Right lobe of liver (tissue), 6 donors: ENCODE data around the gene BCOR. TPM values are rescaled to one million over a fixed set of nuclear protein-coding genes. Genes with fewer than 3 reads are reported as not detected.

Experiments
- ATAC-seq, 4 donors: fragments of 200-7000 bp; cut with Tn5 transposase; one replicate each; pipeline ENCODE4 v1.9.1; 2020; ENCODE audit warnings: mild to moderate bottlenecking in 4 of 4, moderate library complexity in 4 of 4
- DNase-seq, 3 donors: peaks; one replicate each; pipeline ENCODE4 v3.0.0-alpha.2; 2020
- H3K27ac ChIP-seq, 3 donors: fragments of 200-600 bp; one replicate each; pipeline ENCODE4 v1.8.0; 2022
- H3K27me3 ChIP-seq, 2 donors: fragments of 200-600 bp; one replicate each; pipeline ENCODE4 v1.8.0; 2022
- H3K36me3 ChIP-seq, 4 donors: fragments of 200-600 bp; sonication (generic) in 1 of 4; one replicate each; pipeline versions ENCODE4 v1.5.1 to v1.8.0; 2017 to 2022; ENCODE audit warnings: control low read depth in 1 of 4
- H3K4me1 ChIP-seq, 4 donors: fragments of 200-600 bp; sonication (generic) in 1 of 4; one replicate each; pipeline versions ENCODE4 v1.5.1 to v1.8.0; 2017 to 2022; ENCODE audit warnings: control low read depth in 1 of 4
- H3K4me3 ChIP-seq, 3 donors: fragments of 200-600 bp; one replicate each; pipeline ENCODE4 v1.8.0; 2022
- H3K9me3 ChIP-seq, 4 donors: fragments of 200-600 bp; sonication (generic) in 1 of 4; one replicate each; pipeline versions ENCODE4 v1.5.1 to v1.8.0; 2017 to 2022; ENCODE audit warnings: control low read depth in 1 of 4
- POLR2A ChIP-seq: fragments of 450-650 bp; IDR thresholded peaks from one replicate; pipeline ENCODE4 v1.6.1; 2017; ENCODE audit warnings: antibody characterized with exemption, mild to moderate bottlenecking
- WGBS: methylation state at CpG from one replicate; pipeline ENCODE4 v1.1.6; 2018; ENCODE audit warnings: low coverage, low lambda C conversion rate; ENCODE audit not compliant: insufficient coverage; ENCODE audit errors: missing lambda C conversion rate; 5-methylcytosine and 5-hydroxymethylcytosine counted together
- intact Hi-C, 2 donors: fragments of 100-400 bp; cut with DNase I; formaldehyde crosslinking; loops; one replicate each; pipeline versions ENCODE4 v1.11.2 to v1.14.1; 2022
- total RNA-seq, 6 experiments: library from RNA; depleted of rRNA in 2 of 6; stranded (reverse); fragments of >200 nt in 2 of 6; fragmentation: NEBNext Ultra II Directional in 3 of 6; extraction: Animal tissue kit (Norgen Biotek cat#: 25700) in 3 of 6; gene quantifications; one replicate each; pipeline versions ENCODE4 v1.1.0 to v1.2.4, GENCODE V29; 2016 to 2023
- TF ChIP-seq, protein P1 (sequence below), 4 donors: fragments of 200-600 bp in 3 of 4; fragments of 450-650 bp in 1 of 4; IDR thresholded peaks; one replicate each; pipeline versions ENCODE4 v1.5.1 to v1.8.0; 2016 to 2022; ENCODE audit warnings: antibody characterized with exemption in 4 of 4, mild to moderate bottlenecking in 2 of 4
- donor health status: DM: no; HTN: yes; CAD: no.
- donor health status: DM: no; HTN: no; CAD: no.
- donor health status: DM: no; HTN: no; CAD: no.
- donor health status: DM: no; HTN: yes; CAD: no.
- donor health status: DM: no; HTN: yes; CAD: no.

BCOR gene
- total RNA-seq, 6 experiments from 2014 or later, result 9.4 to 16.6 (median 12.0) TPM

DNA sequence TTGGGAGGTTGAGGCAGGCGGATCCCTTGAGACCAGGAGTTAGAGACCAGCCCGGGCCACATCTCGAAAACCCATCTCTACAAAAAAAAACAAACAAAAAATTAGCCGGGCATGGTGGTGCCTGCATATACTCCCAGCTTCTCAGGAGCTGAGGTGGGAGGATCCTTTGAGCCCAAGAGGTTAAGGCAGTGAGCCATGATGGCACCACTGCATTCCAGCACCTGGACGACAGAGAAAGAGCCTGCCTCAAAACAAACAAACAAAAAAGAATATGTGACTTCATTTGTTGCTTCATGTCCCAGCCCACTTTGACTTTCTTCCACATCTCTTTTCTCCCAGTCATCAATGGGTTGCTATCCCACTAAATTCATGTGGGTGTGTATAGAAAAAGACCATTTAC is 79.7 kb downstream of the BCOR start:
- H3K27ac ChIP-seq, result no peak overlapping the region
- H3K4me3 ChIP-seq, result no peak overlapping the region
- no peaks in the 10 kb centered on the region for H3K36me3 ChIP-seq
- TF ChIP-seq, protein P1, sequence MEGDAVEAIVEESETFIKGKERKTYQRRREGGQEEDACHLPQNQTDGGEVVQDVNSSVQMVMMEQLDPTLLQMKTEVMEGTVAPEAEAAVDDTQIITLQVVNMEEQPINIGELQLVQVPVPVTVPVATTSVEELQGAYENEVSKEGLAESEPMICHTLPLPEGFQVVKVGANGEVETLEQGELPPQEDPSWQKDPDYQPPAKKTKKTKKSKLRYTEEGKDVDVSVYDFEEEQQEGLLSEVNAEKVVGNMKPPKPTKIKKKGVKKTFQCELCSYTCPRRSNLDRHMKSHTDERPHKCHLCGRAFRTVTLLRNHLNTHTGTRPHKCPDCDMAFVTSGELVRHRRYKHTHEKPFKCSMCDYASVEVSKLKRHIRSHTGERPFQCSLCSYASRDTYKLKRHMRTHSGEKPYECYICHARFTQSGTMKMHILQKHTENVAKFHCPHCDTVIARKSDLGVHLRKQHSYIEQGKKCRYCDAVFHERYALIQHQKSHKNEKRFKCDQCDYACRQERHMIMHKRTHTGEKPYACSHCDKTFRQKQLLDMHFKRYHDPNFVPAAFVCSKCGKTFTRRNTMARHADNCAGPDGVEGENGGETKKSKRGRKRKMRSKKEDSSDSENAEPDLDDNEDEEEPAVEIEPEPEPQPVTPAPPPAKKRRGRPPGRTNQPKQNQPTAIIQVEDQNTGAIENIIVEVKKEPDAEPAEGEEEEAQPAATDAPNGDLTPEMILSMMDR (IDR thresholded peaks at IDR 0.05), result no peak
- TF ChIP-seq POLR2A, result no peak
- ATAC-seq (no peak), DNase-seq (no peak)
- no peaks in the 10 kb centered on the region for H3K9me3 ChIP-seq
- WGBS, result 70% methylated on average over 5 of the region's 5 CpGs
- no peaks in the 10 kb centered on the region for H3K27me3 ChIP-seq
- intact Hi-C loops, result loop anchor here in 1 of 2 donors (10.0 kb wide), 1 partner anchor 157 kb away; no protein-coding TSS in a partner anchor
- H3K4me1 ChIP-seq, result peaks cover 0 to 2% (median 0%) of the 10 kb centered on the region in 4 donors

DNA sequence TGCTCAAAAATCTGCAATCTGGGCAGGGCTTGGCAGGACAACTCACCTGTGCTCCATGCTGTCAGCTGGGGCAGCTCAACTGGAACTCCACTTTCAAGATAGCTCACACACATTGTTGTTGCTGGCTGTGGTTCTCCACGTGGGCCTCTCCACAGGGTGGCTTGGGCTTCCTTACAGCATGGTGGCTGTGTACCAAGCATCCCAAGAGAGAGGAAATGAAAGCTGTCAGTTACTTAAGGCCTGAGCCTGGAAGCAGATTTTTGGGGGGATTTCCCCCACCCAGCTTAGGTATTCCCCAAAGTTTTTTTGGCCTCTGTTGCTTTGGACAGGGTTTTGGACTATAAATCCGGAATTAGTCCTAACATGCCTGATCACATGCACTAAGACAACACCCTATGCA is 81.0 kb downstream of the BCOR start:
- intact Hi-C loops, result loop anchor here in 1 of 2 donors (10.0 kb wide), 1 partner anchor 158 kb away; no protein-coding TSS in a partner anchor
- H3K27me3 ChIP-seq, result peaks cover 0 to 5% of the 10 kb centered on the region in 2 donors
- no peak for ATAC-seq
- H3K4me1 ChIP-seq, result peaks cover 0 to 11% (median 0%) of the 10 kb centered on the region in 4 donors
- WGBS, result 40% methylated on average over 2 of the region's 2 CpGs
- no peaks in the 10 kb centered on the region for H3K36me3 ChIP-seq
- H3K9me3 ChIP-seq, result no peaks in the 10 kb centered on the region
- no peak overlapping the region for H3K4me3 ChIP-seq
- no peak for DNase-seq
- H3K27ac ChIP-seq, result no peak overlapping the region
- no peak for TF ChIP-seq POLR2A
- TF ChIP-seq, protein P1 (IDR thresholded peaks at IDR 0.05), result no peak

DNA sequence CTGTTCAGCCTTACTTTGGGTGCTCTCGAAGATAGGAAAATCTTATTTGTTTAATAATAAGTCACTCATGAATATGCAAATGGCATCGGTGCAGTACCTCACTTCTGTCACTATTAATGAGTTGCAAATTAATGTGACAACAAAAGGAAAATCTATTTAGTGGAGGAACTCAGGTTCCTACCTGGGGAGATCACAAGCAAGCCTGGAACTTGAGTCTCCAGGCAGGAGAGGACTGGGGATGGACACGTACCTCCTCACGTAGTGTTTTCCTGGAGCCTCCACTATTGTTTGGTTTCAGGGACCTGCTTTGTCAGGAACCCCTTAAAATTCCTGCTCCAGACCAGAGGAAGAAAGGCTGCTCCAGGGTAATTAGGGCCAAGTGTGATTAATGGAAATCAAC is 82.1 kb downstream of the BCOR start:
- no peak overlapping the region for H3K4me3 ChIP-seq
- intact Hi-C loops, result loop anchor here in 1 of 2 donors (10.0 kb wide), 1 partner anchor 159 kb away; no protein-coding TSS in a partner anchor
- no peaks in the 10 kb centered on the region for H3K36me3 ChIP-seq
- no peaks in the 10 kb centered on the region for H3K9me3 ChIP-seq
- H3K27me3 ChIP-seq, result peaks cover 3 to 5% of the 10 kb centered on the region in 2 donors
- TF ChIP-seq POLR2A, result no peak
- TF ChIP-seq, protein P1 (IDR thresholded peaks at IDR 0.05), result no peak
- H3K27ac ChIP-seq, result no peak overlapping the region
- peaks cover 0 to 11% (median 0%) of the 10 kb centered on the region in 4 donors for H3K4me1 ChIP-seq
- ATAC-seq (no peak), DNase-seq (no peak)
- WGBS, result 42% methylated on average over 4 of the region's 4 CpGs

DNA sequence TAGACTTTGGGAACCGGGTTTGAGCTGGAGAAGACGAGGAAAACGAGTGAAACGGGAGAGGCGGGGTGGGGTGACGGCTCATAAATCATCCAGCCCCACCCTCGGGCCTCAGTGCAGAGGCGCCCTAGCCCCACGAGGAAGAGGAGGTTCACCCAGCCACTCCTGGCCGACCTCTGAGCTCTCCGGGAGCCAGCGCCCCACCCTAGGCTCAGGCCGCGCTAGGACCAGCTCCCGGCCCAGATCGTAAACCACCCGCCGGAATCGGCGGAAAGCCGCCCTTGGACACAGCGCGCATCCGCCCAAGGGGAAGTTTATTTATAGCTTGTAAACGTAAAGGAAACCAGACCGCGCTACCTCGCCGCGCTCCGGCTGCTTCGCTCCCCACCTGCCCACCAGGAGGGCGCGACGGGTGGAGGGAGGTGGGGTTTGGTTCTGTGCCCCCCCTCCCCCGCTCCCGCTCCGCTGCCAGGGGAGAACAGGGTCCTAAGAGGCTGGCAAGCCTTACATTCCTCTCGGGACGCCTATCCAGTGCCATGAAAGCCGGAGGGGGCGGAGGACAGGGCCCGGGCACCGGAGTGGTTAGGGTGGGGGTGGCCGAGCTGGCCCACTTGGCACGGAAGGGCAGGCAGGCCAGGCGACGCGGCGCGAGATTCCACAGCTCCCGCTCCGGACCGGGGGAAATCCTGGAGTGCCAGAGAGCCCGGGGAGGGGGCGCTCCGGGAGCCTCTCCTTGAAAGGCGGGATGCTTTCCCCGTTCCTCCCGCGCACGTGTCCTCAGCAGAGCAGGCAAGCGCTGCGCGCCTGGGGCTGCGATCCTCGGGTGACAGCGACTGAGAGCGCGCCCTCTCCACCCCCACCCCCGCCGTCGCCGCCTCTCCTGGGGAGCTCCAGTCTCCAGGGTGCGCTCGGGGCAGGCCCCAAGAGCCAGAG is 84.2 kb downstream of the BCOR start:
- H3K36me3 ChIP-seq, result no peaks in the 10 kb centered on the region
- 9% methylated on average over 14 of the region's 76 CpGs for WGBS
- TF ChIP-seq, protein P1 (IDR thresholded peaks at IDR 0.05), result no peak
- no peak for TF ChIP-seq POLR2A
- ATAC-seq (peak; percentile 45 to 61 (median 58)), DNase-seq (peak; percentile 65 to 72 (median 71))
- peak overlapping the region; percentile 72 to 85 (median 76) for H3K27ac ChIP-seq
- intact Hi-C loops, result loop anchor here (5.0 to 10.0 kb wide), 2 partner anchors 144 to 161 kb away; no protein-coding TSS in a partner anchor
- peaks cover 3 to 5% of the 10 kb centered on the region in 2 donors for H3K27me3 ChIP-seq
- peak overlapping the region; percentile 49 to 65 (median 55) for H3K4me3 ChIP-seq
- peaks cover 0 to 11% (median 0%) of the 10 kb centered on the region in 4 donors for H3K4me1 ChIP-seq
- H3K9me3 ChIP-seq, result no peaks in the 10 kb centered on the region
